CD4-positive, alpha-beta T cell treated with Interleukin-15 for 4 hours (primary cell): Measurements from ENCODE around the gene ZDHHC18.
"Not testable (repeated sequence)": the region's sequence is repeated elsewhere in the genome, so short reads cannot be mapped to it uniquely, and the experiment has no call there.

Experiments
- DNase-seq: peaks from one replicate; pipeline ENCODE4 v3.0.0-alpha.2; 2020; ENCODE audit warnings: low spot score

ZDHHC18 gene

GRCh38 chr1:26858891-26859640 is 32.6 kb downstream of the ZDHHC18 start:
- DNase-seq: no peak

GRCh38 chr1:26861286-26861701 is 34.8 kb downstream of the ZDHHC18 start:
- DNase-seq: no peak

GRCh38 chr1:26861889-26862378 is 35.4 kb downstream of the ZDHHC18 start:
- DNase-seq: no peak

- peak; percentile 71 for DNase-seq
These were observed 36.5 kb downstream of the ZDHHC18 start, which contains the start of gene SFN for GRCh38 chr1:26862781-26863684. SFN (plus strand) TSS chr1:26863149; CDS start chr1:26863213, 64 bp downstream.

- no peak for DNase-seq
These were observed 37.2 kb downstream of the ZDHHC18 start for GRCh38 chr1:26863685-26864077.

GRCh38 chr1:26864610-26865480 is 38.4 kb downstream of the ZDHHC18 start:
- DNase-seq: peak; percentile 95

GRCh38 chr1:26873097-26873496 is 46.6 kb downstream of the ZDHHC18 start:
- not testable (repeated sequence) for DNase-seq

GRCh38 chr1:26874896-26875295 is 48.4 kb downstream of the ZDHHC18 start:
- no peak for DNase-seq

- no peak for DNase-seq
These were observed 50.8 kb downstream of the ZDHHC18 start for GRCh38 chr1:26877326-26877725.

- DNase-seq: no peak
These were observed 53.3 kb downstream of the ZDHHC18 start for GRCh38 chr1:26879793-26880192.

GRCh38 chr1:26881611-26882010 is 55.1 kb downstream of the ZDHHC18 start:
- DNase-seq: not testable (repeated sequence)

- DNase-seq: no peak
These were observed 56.4 kb downstream of the ZDHHC18 start for GRCh38 chr1:26882696-26883463.

GRCh38 chr1:26887125-26887524 is 60.6 kb downstream of the ZDHHC18 start:
- peak; percentile 22 for DNase-seq

GRCh38 chr1:26888231-26888630 is 61.7 kb downstream of the ZDHHC18 start:
- DNase-seq: no peak

GRCh38 chr1:26889551-26890466 is 63.3 kb downstream of the ZDHHC18 start, which contains the start of gene GPN2:
GPN2 (minus strand) TSS chr1:26890283; CDS start chr1:26890096, 187 bp downstream.
- DNase-seq: peak; percentile 77

GRCh38 chr1:26890467-26890796 is 63.9 kb downstream of the ZDHHC18 start:
- DNase-seq: no peak

- no peak for DNase-seq
These were observed 67.8 kb downstream of the ZDHHC18 start for GRCh38 chr1:26894263-26894662.

- no peak for DNase-seq
These were observed 70.9 kb downstream of the ZDHHC18 start for GRCh38 chr1:26897351-26897750.

- peak; percentile 90 for DNase-seq
These were observed 73.7 kb downstream of the ZDHHC18 start, which contains the start of gene GPATCH3 for GRCh38 chr1:26900001-26900814. GPATCH3 (minus strand) TSS chr1:26900467; CDS start chr1:26900442, 25 bp downstream.
